Kidney tubule cell (primary cell): Measurements from ENCODE around the gene NRIP1.
A peak's percentile ranks its signal among the peaks of the same experiment; 100 is the strongest.
"Not testable (repeated sequence)": the region's sequence is repeated elsewhere in the genome, so short reads cannot be mapped to it uniquely, and the experiment has no call there.

Experiments used
- DNase-seq: peaks from one replicate; pipeline ENCODE4 v3.0.0-alpha.2; 2018; ENCODE audit warnings: low spot score

Gene NRIP1

GRCh38 chr21:14975136-14975919 is 89.5 kb downstream of the NRIP1 start:
- no peak for DNase-seq

- no peak for DNase-seq
Observed at GRCh38 chr21:14972678-14973077, 92.1 kb downstream of the NRIP1 start.

- DNase-seq: no peak
Observed at GRCh38 chr21:14968821-14969220, 96.0 kb downstream of the NRIP1 start.

- peak; percentile 42 for DNase-seq
Observed at GRCh38 chr21:14968029-14968428, 96.8 kb downstream of the NRIP1 start.

- DNase-seq: no peak
Observed at GRCh38 chr21:14964621-14965020, 100.2 kb downstream of the NRIP1 start.

- no peak for DNase-seq
Observed at GRCh38 chr21:14962217-14962616, 102.6 kb downstream of the NRIP1 start.

GRCh38 chr21:14961502-14961901 is 103.3 kb downstream of the NRIP1 start:
- DNase-seq: no peak

- DNase-seq: peak; percentile 85
Observed at GRCh38 chr21:14959343-14959742, 105.5 kb downstream of the NRIP1 start.

GRCh38 chr21:14957836-14958235 is 107.0 kb downstream of the NRIP1 start:
- peak; percentile 29 for DNase-seq

GRCh38 chr21:14956807-14957206 is 108.0 kb downstream of the NRIP1 start:
- DNase-seq: peak; percentile 94

GRCh38 chr21:14955936-14956520 is 108.8 kb downstream of the NRIP1 start:
- peak; percentile 19 for DNase-seq

- DNase-seq: no peak
Observed at GRCh38 chr21:14952916-14953315, 111.9 kb downstream of the NRIP1 start.

GRCh38 chr21:14949603-14950002 is 115.2 kb downstream of the NRIP1 start:
- DNase-seq: no peak

GRCh38 chr21:14947613-14948160 is 117.1 kb downstream of the NRIP1 start:
- no peak for DNase-seq

GRCh38 chr21:14945176-14945575 is 119.6 kb downstream of the NRIP1 start:
- no peak for DNase-seq

- peak; percentile 60 for DNase-seq
Observed at GRCh38 chr21:14943616-14944015, 121.2 kb downstream of the NRIP1 start.

- DNase-seq: peak; percentile 84
Observed at GRCh38 chr21:14942801-14943490, 121.9 kb downstream of the NRIP1 start.

- DNase-seq: not testable (repeated sequence)
Observed at GRCh38 chr21:14927324-14927723, 137.5 kb downstream of the NRIP1 start.

GRCh38 chr21:14926186-14926585 is 138.6 kb downstream of the NRIP1 start:
- no peak for DNase-seq

- DNase-seq: peak; percentile 68
Observed at GRCh38 chr21:14923468-14923867, 141.3 kb downstream of the NRIP1 start.

- DNase-seq: no peak
Observed at GRCh38 chr21:14922980-14923379, 141.8 kb downstream of the NRIP1 start.

- DNase-seq: no peak
Observed at GRCh38 chr21:14918527-14918926, 146.3 kb downstream of the NRIP1 start.

- DNase-seq: no peak
Observed at GRCh38 chr21:14917762-14918161, 147.0 kb downstream of the NRIP1 start.
